ENCODE data around the gene LGALS7B. TPM values are rescaled to one million over a fixed set of nuclear protein-coding genes. Genes with fewer than 3 reads are reported as not detected.

LGALS7B gene
- total RNA-seq, 2 donors from 2014 or later = not detected

DNA sequence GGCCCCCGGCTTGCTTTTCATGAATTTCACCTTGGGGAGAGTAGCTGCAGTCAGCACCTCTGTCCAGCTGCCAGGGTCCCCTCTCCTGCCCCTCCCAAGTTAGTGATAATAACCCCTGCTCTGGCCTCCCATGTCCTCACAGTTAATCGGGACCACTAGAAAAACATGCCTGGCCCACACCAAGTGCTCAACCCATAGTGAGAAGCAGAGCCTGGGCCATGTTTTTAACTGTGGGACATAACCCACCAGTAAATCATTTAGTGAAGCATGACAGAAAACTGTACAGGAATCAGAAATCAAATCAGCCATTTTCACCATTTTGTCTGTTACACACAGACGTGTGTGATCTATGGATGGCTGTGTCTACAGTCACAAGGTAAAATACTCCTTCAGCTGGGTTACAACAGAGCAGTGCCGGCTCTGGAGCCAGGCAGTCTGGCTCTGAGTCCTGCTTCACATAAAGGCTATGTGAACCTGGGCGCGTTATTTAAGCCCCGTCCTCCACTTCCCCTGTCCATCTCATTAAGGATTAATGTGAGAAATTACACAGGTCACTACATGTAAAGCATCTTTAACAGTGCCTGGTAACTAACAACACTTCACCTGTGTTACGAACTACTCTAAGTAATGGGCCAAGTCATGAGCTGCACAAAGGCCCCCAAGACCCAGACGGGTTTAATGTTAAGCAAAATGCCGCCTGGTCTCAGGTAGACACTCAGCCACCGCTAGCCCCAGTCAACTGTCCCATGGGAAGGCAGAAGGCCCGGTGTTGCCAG lies 50.2 kb downstream of the LGALS7B start:
- Histone ChIP-seq H3K36me3 (peaks cover 54% of the 10 kb centered on the region), H3K9ac (ENCODE audit: low read depth in 2 of 2, low read length in 2 of 2) (no peak overlapping the region), H3K27ac (no peak overlapping the region), H3K4me1 (no peaks in the 10 kb centered on the region), H3K27me3 (no peaks in the 10 kb centered on the region), H3K4me3 (no peak overlapping the region), H3K9me3 (no peaks in the 10 kb centered on the region)
- TF ChIP-seq, protein P1, sequence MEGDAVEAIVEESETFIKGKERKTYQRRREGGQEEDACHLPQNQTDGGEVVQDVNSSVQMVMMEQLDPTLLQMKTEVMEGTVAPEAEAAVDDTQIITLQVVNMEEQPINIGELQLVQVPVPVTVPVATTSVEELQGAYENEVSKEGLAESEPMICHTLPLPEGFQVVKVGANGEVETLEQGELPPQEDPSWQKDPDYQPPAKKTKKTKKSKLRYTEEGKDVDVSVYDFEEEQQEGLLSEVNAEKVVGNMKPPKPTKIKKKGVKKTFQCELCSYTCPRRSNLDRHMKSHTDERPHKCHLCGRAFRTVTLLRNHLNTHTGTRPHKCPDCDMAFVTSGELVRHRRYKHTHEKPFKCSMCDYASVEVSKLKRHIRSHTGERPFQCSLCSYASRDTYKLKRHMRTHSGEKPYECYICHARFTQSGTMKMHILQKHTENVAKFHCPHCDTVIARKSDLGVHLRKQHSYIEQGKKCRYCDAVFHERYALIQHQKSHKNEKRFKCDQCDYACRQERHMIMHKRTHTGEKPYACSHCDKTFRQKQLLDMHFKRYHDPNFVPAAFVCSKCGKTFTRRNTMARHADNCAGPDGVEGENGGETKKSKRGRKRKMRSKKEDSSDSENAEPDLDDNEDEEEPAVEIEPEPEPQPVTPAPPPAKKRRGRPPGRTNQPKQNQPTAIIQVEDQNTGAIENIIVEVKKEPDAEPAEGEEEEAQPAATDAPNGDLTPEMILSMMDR (IDR thresholded peaks at IDR 0.05) = no peak
- no peak for DNase-seq
- intact Hi-C loops (cut with DNase I) = no loop called here

DNA sequence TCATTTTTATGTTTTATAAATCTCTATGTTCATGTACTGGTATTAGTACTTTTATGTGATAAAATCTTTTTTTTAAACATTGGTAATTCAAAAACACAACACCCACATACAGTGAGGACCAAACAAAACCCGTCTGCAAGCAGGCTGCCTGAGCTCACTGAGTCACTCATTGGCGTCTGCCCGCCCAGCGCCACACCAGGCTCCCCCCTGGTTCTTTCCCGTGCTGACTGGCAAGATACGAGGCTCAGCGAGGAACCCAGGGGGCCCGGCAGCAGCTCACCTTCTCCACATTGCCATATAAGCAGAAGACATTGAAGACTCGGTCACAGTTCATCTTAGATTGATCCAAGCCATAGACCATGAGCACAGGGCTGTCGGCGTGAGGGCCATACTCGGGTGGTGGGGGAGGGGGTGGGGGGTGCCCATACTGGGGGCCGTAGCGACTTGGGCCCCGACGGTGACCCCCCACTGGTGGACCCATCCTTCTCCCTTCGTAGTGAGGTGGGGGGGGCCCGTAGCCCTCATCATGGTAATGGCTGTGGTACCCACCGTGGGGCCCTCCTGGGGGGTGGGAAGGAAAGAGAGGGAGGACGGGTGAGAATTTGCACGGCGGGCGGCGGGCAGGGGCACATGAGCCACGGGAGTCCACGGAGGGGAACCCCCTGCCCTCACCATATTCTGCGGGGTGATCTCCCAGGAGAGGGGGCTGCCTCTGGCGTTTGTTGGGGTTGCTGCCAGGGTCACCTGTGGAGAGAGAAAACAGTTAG lies 51.0 kb downstream of the LGALS7B start:
- DNase-seq = no peak
- Histone ChIP-seq H3K4me1 (no peaks in the 10 kb centered on the region), H3K27ac (no peak overlapping the region), H3K4me3 (no peak overlapping the region), H3K36me3 (peaks cover 60% of the 10 kb centered on the region), H3K9me3 (no peaks in the 10 kb centered on the region), H3K27me3 (no peaks in the 10 kb centered on the region), H3K9ac (ENCODE audit: low read depth in 2 of 2, low read length in 2 of 2) (no peak overlapping the region)
- TF ChIP-seq, protein P1 (IDR thresholded peaks at IDR 0.05) = no peak
- intact Hi-C loops (cut with DNase I) = no loop called here

DNA sequence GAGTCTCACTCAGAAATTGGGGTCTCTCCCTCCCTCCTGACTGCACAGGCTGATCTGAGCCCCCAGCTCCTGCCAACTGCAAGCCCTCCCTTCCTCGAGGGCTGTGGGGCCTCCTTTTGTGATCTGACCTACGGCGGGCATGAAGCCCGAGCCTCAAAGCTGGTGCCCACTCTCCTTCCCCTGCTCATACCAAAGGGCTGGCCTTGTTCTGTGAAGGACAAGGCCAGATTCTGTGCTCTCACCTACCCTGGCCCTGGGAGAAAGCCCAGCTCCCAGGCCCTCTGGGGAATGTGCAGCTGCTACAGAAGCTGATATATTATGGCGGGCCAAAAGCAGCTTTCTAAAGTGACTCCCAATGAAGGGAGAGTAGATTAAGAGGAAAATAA lies 51.6 kb downstream of the LGALS7B start:
- Histone ChIP-seq H3K27me3 (no peaks in the 10 kb centered on the region), H3K4me3 (no peak overlapping the region), H3K9me3 (no peaks in the 10 kb centered on the region), H3K4me1 (no peaks in the 10 kb centered on the region), H3K9ac (ENCODE audit: low read depth in 2 of 2, low read length in 2 of 2) (no peak overlapping the region), H3K36me3 (peaks cover 66% of the 10 kb centered on the region), H3K27ac (no peak overlapping the region)
- DNase-seq = no peak
- intact Hi-C loops (cut with DNase I) = no loop called here
- TF ChIP-seq, protein P1 (IDR thresholded peaks at IDR 0.05) = no peak

Other genes with a start within 250 kb of the LGALS7B start
- 1 to 10 TPM; 2.6 to 4.9 TPM for gene MAP4K1, start 171.2 kb upstream of the LGALS7B start, total RNA-seq
- gene EIF3K, start 170.0 kb upstream of the LGALS7B start, total RNA-seq = 100 to 1,000 TPM; 367 to 445 TPM
- gene ACTN4, start 141.6 kb upstream of the LGALS7B start, total RNA-seq = 1,000 to 10,000 TPM; 1,019 to 1,060 TPM
- 1 to 10 TPM; 5.2 to 5.7 TPM for gene CAPN12, start 44.7 kb upstream of the LGALS7B start, total RNA-seq
- gene LGALS7, start 15.7 kb upstream of the LGALS7B start, total RNA-seq = not detected
- gene LGALS4, start 23.7 kb downstream of the LGALS7B start, total RNA-seq = 1,000 to 10,000 TPM; 6,357 to 8,309 TPM
- 100 to 1,000 TPM; 264 to 335 TPM for gene ECH1, start 42.6 kb downstream of the LGALS7B start, total RNA-seq
- 100 to 1,000 TPM; 305 to 418 TPM for gene HNRNPL, start 60.8 kb downstream of the LGALS7B start, total RNA-seq
- 1 to 10 TPM; 3.6 to 5.1 TPM for gene RINL, start 89.1 kb downstream of the LGALS7B start, total RNA-seq
- gene SIRT2, start 110.4 kb downstream of the LGALS7B start, total RNA-seq = 10 to 100 TPM; 28.0 to 32.9 TPM
- 10 to 100 TPM; 40.7 to 52.4 TPM for gene NFKBIB, start 110.8 kb downstream of the LGALS7B start, total RNA-seq
- not detected for gene CCER2, start 123.0 kb downstream of the LGALS7B start, total RNA-seq
- gene SARS2, start 141.6 kb downstream of the LGALS7B start, total RNA-seq = 10 to 100 TPM; 27.2 to 37.2 TPM
- 100 to 1,000 TPM in 1 of 2 donors, 10 to 100 TPM in 1; 38.0 to 107 TPM for gene MRPS12, start 141.7 kb downstream of the LGALS7B start, total RNA-seq
- gene FBXO17, start 186.5 kb downstream of the LGALS7B start, total RNA-seq = 1 to 10 TPM; 1.7 to 1.9 TPM
- gene FBXO27, start 243.3 kb downstream of the LGALS7B start, total RNA-seq = 1 to 10 TPM; 1.1 to 2.4 TPM